DOHH2 (cell line): ENCODE data around the gene AUTS2.

Source experiments
- EZH2phosphoT487 ChIP-seq: fragments of 200-600 bp; sonication (generic); IDR thresholded peaks from 2 replicates; pipeline ENCODE4 v1.6.1; 2017; ENCODE audit warnings: borderline replicate concordance, mild to moderate bottlenecking, antibody characterized with exemption, low read length, moderate library complexity, mixed read lengths
- TF ChIP-seq, protein P1 (sequence below): fragments of 200-600 bp; sonication (generic); IDR thresholded peaks from one replicate; pipeline ENCODE4 v1.5.1; 2014; ENCODE audit warnings: antibody characterized with exemption, mild to moderate bottlenecking, low read depth, low read length; ENCODE audit not compliant: poor library complexity, severe bottlenecking

DNA sequence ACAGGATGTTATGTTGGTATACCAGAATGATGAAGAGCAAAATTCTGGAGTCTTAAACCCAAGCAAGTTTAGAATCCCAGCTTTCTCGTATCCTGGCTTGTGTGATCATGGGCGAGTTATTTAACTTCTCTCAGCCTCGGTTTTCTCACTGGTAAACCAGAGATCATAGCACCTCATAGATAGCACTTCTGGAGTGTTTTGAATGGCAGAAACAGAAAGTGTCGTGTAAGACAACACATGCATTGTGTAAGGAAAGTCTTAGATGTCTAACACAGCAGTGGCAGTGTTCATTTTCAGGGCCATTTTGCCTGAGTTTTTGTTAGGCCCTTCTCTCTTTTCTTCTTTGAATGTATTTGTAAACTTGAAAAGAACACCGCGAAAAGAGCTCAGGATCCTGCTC lies 465.1 kb downstream of the AUTS2 start:
- TF ChIP-seq, protein P1, sequence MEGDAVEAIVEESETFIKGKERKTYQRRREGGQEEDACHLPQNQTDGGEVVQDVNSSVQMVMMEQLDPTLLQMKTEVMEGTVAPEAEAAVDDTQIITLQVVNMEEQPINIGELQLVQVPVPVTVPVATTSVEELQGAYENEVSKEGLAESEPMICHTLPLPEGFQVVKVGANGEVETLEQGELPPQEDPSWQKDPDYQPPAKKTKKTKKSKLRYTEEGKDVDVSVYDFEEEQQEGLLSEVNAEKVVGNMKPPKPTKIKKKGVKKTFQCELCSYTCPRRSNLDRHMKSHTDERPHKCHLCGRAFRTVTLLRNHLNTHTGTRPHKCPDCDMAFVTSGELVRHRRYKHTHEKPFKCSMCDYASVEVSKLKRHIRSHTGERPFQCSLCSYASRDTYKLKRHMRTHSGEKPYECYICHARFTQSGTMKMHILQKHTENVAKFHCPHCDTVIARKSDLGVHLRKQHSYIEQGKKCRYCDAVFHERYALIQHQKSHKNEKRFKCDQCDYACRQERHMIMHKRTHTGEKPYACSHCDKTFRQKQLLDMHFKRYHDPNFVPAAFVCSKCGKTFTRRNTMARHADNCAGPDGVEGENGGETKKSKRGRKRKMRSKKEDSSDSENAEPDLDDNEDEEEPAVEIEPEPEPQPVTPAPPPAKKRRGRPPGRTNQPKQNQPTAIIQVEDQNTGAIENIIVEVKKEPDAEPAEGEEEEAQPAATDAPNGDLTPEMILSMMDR, result no peak
- TF ChIP-seq EZH2phosphoT487, result no peak
